WERI-Rb-1 (cell line): ENCODE measurements around the gene PPP2R2C.

Source experiments
- DNase-seq: peaks from one replicate; pipeline ENCODE4 v3.0.0-alpha.2; 2020
- H3K27ac ChIP-seq: fragments of 250-450 bp; sonication (Bioruptor Pico); 2 replicates; pipeline ENCODE4 v1.5.1; 2020; ENCODE audit warnings: mild to moderate bottlenecking, moderate library complexity
- H3K27me3 ChIP-seq: fragments of 250-450 bp; sonication (Bioruptor Pico); 2 replicates; pipeline ENCODE4 v1.5.1; 2021; ENCODE audit warnings: mild to moderate bottlenecking, low read depth, moderate library complexity; ENCODE audit not compliant: insufficient read depth, severe bottlenecking
- H3K36me3 ChIP-seq: fragments of 250-450 bp; sonication (Bioruptor Pico); 2 replicates; pipeline ENCODE4 v1.5.1; 2020; ENCODE audit warnings: mild to moderate bottlenecking, moderate library complexity
- H3K4me3 ChIP-seq: 2 replicates; pipeline ENCODE4 v1.5.1; 2011; ENCODE audit warnings: low read depth, mild to moderate bottlenecking, control low read depth, low read length
- H3K9me3 ChIP-seq: fragments of 250-450 bp; sonication (Bioruptor Pico); 2 replicates; pipeline ENCODE4 v1.5.1; 2021; ENCODE audit warnings: mild to moderate bottlenecking, moderate library complexity; ENCODE audit not compliant: severe bottlenecking
- TF ChIP-seq, protein P1 (sequence below): IDR thresholded peaks from 2 replicates; pipeline ENCODE4 v1.5.1; 2011; ENCODE audit warnings: low read depth, mild to moderate bottlenecking, control low read depth, inconsistent platforms, low read length

The PPP2R2C gene

GRCh38 chr4:6466756-6467381 lies 5.5 kb downstream of the PPP2R2C start:
- H3K27me3 ChIP-seq = peaks cover 14% of the 10 kb centered on the region
- TF ChIP-seq, protein P1, sequence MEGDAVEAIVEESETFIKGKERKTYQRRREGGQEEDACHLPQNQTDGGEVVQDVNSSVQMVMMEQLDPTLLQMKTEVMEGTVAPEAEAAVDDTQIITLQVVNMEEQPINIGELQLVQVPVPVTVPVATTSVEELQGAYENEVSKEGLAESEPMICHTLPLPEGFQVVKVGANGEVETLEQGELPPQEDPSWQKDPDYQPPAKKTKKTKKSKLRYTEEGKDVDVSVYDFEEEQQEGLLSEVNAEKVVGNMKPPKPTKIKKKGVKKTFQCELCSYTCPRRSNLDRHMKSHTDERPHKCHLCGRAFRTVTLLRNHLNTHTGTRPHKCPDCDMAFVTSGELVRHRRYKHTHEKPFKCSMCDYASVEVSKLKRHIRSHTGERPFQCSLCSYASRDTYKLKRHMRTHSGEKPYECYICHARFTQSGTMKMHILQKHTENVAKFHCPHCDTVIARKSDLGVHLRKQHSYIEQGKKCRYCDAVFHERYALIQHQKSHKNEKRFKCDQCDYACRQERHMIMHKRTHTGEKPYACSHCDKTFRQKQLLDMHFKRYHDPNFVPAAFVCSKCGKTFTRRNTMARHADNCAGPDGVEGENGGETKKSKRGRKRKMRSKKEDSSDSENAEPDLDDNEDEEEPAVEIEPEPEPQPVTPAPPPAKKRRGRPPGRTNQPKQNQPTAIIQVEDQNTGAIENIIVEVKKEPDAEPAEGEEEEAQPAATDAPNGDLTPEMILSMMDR = no peak
- no peak overlapping the region for H3K27ac ChIP-seq
- H3K9me3 ChIP-seq = no peaks in the 10 kb centered on the region
- no peaks in the 10 kb centered on the region for H3K36me3 ChIP-seq
- H3K4me3 ChIP-seq = no peak overlapping the region
- no peak for DNase-seq

DNA sequence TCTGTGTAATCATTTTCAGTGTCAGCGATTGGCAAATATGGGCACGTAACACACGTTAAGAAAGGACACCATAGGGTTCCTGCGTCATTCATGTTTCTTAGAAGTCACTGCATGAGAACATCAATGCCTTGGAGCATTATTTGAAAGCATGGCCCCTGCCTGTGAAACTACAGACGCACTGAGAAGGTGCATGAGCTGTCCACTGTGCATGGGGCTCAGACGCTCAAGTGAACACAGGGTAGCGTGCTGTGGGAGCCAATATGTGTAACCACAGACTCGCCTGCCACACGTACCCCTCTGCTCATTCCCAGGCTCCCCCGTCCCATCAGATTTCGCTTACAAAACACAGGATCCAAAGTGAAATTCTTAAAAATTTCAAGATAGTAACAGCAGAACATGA lies 6.5 kb downstream of the PPP2R2C start:
- Histone ChIP-seq H3K36me3 (no peaks in the 10 kb centered on the region), H3K4me3 (no peak overlapping the region), H3K9me3 (no peaks in the 10 kb centered on the region), H3K27me3 (peaks cover 8% of the 10 kb centered on the region), H3K27ac (no peak overlapping the region)
- TF ChIP-seq, protein P1 = no peak
- DNase-seq = no peak

DNA sequence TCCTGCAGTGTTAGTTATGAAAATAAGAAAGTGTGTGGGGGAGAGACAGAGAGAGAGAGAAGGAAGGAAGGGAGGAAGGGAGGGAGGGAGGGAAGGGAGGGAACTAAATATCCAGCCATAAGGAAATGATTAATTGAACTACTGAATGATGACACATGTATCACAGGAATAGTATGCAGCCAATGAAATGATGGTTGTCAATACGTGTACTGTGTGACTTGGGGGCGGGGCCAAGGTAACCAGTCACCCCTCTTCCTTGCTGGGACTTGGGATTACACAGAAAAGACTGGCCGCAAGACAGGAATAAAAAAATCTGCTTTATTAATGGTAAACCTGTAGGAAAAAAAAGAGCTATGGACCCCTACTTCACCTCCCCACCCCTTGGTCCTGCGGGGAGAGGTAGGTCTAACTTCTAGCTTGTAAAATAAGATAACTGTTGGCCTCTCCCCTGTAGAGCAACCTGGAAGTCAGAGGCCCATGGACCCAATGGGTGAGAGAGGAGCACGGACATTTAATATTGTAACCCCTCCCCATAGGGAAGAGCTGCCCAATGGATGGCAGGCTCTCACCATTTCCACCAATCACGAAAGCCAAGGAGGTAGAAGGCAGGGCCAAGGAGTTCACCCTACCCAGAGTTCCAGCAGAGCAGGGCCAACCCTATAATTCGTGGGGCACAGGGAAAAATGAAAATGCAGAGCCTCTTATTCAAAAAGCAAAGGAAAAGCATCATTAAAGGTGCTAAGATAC lies 7.4 kb downstream of the PPP2R2C start:
- Histone ChIP-seq H3K27me3 (peaks cover 2% of the 10 kb centered on the region), H3K4me3 (no peak overlapping the region)

GRCh38 chr4:6463311-6464289 lies 8.8 kb downstream of the PPP2R2C start:
- no peak overlapping the region for H3K27ac ChIP-seq
- H3K27me3 ChIP-seq = no peaks in the 10 kb centered on the region
- H3K36me3 ChIP-seq = no peaks in the 10 kb centered on the region
- H3K9me3 ChIP-seq = no peaks in the 10 kb centered on the region
- no peak overlapping the region for H3K4me3 ChIP-seq
- no peak for DNase-seq
- TF ChIP-seq, protein P1 = no peak

More for the DNA sequence above, 7.4 kb downstream of the PPP2R2C start:
- TF ChIP-seq, protein P1 = no peak
- no peak overlapping the region for H3K27ac ChIP-seq
- DNase-seq = no peak
- H3K9me3 ChIP-seq = no peaks in the 10 kb centered on the region
- no peaks in the 10 kb centered on the region for H3K36me3 ChIP-seq

- DNase-seq = no peak
- Histone ChIP-seq H3K36me3 (no peaks in the 10 kb centered on the region), H3K4me3 (no peak overlapping the region), H3K27ac (no peak overlapping the region), H3K9me3 (no peaks in the 10 kb centered on the region), H3K27me3 (no peaks in the 10 kb centered on the region)
- TF ChIP-seq, protein P1 = no peak
These were observed 10.9 kb downstream of the PPP2R2C start for GRCh38 chr4:6461301-6462165.
